RKO (cell line): ENCODE results near the gene GID8.
A peak's percentile ranks its signal among the peaks of the same experiment; 100 is the strongest.

Experiments
- DNase-seq: peaks from one replicate; pipeline ENCODE4 v3.0.0-alpha.2; 2016; ENCODE audit warnings: low spot score

The GID8 gene

DNA sequence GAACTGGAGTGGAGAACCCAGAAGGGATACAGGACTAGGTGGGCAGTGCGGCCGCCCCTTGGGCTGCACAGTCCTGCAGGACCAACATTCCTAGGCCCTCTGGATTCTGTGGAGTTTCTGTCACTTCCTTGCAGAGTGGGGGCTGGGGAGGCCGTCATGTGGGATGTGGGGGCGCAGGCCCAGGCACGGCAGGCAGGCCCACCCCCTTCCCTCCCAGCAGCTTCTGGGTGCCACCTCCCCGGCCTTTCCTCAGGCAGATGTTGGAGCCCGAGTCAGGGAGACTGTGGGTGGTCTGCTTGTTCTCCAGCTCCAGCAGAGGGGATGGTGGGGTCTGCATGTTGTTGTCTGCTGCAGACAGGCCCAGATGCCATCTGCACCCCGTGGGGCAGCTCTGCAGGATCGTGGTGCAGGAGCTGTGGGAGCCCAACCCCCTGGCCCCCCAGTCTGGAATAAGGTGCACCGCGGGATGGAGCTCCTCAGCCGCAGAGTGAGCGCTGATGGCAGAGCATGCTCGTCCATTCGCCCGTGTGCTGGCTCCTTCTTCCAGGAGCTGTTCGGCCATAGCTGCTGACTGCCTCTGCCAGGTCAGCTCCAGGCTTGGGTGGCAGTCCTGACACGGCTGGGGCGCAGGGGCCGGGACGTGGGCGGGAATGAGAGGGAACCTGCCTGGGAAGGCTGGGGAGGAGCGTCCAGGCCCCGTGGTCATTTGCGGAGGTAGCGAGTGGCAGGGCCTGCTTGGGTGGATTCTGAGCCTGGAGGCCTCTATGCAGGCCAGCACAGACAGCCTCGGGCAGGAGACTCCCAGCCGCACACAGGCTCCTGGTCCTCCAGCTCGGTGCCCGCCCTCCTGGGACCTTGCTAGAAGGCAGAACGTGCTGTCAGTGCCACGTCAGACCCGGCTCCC, 32.6 kb downstream of the GID8 start:
- DNase-seq = no peak

DNA sequence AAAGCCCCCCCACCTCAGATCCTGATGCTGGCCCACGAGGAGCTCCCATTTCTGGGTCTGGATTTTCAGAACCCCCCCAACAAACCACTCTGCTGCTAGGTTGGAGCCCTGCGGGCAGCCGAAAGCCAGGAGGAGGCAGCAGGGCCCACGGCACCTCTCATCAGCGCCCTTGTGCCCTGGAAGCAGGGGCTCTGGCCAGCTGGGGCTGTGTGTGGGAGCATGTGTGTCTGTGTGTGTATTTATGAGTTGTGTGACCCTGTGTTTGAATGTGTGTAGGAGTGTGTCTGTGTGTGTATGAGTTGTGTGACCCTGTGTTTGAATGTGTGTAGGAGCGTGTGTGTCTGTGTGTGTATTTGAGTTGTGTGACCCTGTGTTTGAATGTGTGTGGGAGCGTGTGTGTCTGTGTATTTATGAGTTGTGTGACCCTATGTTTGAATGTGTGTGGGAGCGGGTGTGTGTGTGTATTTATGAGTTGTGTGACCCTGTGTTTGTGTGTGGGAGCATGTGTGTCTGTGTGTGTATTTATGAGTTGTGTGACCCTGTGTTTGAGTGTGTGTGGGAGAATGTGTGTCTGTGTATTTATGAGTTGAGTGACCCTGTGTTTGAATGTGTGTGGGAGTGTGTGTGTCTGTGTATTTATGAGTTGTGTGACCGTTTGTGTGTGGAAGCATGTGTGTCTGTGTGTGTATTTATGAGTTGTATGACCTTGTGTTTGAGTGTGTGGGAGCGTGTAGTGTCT, 33.4 kb downstream of the GID8 start:
- DNase-seq = no peak

DNA sequence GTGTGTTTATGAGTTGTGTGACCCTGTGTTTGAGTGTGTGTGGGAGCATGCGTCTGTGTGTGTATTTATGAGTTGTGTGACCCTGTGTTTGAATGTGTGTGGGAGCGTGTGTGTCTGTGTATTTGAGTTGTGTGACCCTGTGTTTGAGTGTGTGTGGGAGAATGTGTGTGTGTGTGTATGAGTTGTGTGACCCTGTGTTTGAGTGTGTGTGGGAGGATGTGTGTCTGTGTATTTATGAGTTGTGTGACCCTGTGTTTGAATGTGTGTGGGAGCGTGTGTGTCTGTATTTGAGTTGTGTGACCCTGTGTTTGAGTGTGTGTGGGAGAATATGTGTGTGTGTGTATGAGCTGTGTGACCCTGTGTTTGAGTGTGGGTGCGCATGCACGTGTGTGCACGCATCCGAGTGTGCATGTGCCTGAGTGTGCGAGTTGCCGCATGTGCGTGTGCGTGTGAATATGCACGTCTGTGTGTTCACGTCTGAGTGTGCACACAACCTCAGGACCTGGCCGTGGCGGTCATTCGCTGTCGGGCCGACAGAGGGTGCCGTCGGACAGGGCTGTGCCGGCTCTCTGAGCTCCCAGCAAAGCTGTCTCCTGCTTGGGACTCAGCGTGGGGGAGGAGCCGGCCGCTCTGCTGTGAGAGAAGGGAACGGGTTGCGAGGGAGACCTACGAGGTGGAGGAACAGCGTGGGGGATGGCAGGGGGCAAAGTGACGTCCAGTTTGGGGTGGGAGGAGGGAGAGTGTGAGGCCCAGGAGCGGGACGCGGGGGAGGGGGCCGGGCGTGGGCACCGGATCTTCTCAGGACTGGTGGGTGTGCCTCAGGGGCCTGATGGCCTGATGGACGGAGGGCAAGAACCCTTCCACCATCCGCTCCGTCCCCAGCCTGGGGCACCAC, 34.2 kb downstream of the GID8 start:
- peak; percentile 89 for DNase-seq

DNA sequence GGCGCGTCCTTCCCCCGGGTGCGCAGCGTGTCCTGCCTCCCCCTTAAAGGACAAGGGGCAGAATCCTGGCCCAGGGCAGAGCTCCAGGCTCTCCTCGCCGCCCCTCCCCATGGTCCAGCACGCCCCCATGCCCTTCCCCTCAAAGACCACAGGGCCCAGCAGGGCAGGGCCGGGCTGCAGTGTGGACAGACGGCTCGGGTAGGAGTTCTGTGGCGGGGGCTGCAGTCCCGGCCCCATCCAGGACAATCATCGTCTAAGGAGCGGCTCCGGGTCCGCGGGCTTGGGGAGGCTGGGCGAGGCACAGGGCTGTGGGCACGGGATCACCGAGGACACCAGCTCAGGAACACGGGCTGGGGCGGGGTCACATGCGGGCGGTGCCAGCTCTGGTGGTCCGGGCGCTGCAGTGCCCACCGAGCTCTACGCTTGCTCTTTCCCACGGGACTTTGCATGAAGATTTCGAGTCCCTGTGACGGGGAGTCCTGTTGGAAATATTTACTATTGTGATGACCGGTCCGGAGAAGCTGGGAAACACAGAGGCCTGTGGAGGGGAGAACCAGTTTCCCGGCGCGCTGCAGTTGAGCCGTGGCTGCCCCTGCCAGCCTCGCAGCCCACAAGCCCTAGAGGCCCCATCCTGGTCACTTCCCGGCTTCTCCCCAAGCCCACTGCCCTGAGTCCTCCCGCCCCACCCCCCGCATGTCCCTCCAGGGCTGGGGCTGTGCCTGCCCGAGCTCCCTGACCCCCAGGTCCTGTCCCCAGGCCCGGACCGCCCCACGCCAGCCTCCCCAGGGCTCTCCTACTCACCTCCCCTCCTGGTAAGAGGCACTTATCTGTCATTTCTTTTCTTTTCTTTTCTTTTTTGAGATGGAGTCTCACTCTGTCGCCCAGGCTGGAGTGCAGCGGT, 35.1 kb downstream of the GID8 start:
- no peak for DNase-seq

DNA sequence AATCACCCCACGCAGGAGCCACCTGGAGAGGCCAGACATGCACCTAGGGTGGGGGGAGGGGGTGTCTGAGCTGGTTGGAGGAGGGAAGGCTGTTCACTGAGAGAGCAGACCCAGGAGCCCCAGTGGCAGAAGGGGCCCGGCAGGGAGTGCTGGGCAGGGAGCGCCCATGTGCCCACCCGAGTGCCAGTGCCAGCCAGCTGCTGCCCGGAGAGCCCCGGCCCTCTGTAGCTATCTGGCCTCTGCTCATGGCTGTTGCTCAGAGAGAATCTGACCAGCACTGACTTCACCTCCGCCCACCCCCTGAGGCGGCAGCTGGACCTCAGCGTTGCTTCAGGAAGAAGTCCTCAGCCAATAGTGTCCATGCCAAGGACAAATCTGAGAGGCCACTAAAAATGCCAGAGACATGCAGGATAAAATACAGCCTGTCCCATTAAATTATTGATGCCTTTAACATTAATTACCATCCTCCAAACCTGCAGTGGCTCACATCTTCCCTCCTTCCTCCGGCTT, 37.4 kb downstream of the GID8 start:
- no peak for DNase-seq

DNA sequence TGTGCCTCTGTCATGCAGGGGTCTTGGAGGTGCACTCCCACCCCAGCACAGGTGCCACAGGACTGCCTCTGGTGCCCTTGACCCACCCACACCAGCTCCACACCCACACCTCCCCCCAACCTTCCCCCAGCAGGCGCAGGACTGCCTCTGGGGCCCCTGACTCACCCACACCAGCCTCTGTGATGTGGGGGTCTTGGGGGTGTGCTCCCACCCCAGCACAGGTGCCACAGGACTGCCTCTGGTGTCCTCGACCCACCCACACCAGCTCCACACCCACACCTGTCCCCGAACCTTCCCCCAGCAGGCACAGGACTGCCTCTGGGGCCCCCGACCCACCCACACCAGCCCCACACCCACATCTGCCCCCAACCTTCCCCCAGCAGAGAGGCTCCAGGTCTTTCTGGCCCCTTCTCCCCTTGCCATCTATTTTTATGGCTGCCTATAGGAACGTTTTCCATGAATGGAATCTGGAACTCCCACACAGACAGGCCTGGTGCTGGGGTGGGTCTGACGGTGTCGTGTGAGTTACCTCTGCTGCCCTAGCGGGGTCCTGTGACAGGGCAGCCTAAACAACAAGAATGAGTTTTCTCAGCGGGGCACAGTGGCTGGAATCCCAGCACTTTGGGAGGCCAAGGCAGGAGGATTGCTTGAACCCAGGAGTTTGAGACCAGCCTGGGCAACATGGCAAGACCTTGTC, 38.0 kb downstream of the GID8 start:
- no peak for DNase-seq

DNA sequence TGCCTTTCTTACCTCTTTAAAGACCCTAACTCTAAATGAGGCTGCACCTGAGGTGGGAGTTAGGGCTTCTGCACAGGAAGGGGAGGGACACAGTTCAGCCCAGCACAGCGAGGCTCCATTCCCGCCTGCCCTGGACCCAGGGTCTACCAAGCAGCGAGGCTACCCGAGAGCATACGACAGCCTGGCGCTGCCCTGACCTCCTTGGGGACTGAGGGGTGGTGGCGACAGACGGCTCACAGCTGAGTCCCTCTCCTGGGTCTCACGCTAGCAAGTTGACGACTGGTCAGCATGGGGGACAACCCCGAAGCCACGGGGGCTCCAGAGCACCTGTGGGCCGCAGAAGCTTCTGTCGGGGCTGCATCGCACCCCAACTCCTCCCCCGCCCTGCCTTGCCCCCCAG, 38.9 kb downstream of the GID8 start:
- DNase-seq = no peak

DNA sequence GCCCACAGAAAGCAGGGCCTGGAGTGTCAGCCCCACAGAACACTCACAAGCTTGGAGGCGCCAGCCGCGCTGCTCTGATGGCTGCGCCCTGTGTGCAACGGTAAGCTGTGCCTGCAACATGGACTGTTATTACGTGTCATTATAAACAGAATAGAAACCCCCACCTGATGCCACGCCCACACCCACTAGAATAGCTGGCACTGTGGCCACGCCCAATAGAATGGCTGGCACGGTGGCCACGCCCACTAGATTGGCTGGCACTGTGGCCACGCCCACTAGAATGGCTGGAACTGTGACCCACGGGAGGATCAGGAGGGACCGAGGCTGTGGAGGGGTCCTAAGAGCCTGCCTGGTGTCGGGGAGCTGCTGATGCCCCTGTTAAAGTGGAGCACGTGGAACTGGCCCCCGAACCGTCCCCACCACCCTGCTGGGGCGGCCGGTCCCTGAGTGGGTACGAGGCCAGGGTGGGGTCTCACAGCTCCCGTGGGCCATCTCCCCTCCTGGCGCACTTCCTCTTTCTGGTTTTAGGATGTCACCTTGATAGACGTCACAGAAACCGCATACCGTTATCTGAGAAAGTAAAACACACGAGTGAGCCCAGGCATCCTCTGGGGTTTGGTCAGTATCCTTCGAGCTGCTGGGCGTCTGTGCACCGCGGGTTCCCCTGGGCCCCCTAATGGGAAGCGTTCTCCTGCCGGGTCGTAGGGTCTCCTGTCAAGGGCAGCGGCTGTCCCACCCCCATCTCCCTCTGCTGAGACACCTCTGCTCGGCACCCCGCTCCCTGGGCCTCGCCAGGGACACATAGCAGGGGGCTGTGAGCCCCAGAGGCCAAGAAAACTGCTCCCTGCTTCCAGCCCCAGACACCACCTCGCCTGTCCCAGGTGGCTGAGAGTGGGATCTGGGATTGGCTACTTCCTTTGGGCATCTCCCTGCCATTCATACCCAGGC, 39.9 kb downstream of the GID8 start:
- no peak for DNase-seq

DNA sequence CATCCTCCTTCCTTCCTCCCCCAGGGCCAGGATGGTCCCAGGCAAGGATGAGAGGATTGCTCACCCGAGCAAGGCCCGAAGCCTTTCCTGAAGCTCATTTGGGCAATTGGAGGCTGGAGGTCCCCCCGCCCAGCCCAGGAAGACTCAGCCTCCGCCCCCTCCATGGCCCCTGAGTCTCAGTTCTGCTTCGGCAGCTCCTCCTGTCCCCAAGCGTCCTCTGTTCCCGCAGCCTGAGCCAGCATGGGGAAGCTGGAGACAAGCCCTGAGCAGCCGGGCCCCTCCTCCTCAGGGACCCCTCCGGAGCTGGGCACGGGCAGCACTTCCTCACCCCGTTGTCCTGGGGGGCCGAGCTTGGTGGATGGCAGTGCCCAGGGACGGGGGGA, 40.6 kb downstream of the GID8 start:
- no peak for DNase-seq

DNA sequence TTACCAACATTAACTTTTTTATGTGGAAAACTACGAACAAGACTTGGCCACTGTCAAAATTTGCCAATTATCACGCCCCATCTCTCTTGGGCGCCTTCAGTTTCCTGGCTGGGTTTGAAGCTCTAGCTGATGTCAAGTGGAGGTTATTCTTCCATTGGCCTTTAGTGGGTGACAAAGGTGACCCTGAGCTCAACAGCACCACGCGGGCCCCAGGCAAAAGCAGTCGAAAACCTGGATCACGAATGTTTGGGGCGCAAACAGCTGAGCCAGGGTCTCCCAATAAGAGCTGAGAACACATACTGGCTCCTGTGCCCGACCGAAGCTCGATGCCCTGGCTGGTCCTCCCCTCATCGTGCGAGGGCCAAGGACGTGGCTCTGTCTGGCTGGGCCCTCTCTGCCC, 41.4 kb downstream of the GID8 start:
- DNase-seq = no peak

DNA sequence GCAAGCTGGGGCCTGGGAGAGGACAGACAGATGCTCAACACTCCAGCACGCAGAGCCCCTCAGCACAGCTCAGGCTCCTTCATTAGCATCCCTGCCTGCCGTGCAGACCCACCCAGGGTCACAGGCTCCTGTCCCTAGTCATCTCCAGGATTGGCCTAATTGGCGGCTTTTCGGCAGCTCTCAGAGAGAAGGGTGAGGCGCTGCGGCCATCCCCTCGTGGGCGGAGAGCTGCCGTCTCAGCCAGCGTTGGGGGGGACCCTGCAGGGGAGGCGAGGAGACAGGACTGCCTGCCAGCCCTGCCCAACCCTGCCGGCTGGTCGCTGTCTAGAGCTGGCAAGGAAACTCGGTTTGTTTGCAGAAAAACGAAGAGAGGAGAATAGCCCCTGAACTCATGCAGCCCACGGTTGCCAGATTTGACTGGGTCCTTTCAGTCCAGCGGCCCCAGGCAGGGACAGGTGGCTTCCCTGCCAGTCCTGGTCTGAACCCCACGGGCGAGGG, 42.0 kb downstream of the GID8 start:
- no peak for DNase-seq

DNA sequence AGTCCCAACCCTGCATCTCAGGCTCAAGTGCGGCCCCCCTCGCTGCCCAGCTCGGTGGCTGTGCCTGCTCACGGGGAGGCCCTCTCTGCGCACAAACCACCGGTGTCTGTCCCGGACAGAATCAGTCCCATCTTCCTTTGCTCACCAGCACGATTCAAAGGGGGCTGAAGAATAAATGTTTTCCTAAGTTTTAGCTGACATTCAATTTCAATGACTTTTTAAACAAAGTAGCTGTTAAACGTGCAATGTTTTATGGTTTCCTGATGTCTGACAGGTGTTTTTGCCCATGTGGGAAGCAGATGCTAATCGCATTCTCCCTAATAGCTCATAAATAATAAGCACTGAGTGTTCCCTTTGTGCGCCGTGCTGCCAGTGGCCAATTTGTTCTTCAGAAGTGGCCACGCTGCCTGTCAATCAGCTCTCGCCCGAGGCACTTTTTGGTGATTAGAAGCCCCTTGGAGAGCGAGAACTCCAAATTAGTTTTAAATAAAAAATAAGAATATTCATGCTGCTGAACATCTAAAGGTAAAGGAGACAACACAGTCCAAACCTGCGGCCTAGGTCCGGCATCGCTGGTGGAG, 42.5 kb downstream of the GID8 start:
- DNase-seq = no peak

DNA sequence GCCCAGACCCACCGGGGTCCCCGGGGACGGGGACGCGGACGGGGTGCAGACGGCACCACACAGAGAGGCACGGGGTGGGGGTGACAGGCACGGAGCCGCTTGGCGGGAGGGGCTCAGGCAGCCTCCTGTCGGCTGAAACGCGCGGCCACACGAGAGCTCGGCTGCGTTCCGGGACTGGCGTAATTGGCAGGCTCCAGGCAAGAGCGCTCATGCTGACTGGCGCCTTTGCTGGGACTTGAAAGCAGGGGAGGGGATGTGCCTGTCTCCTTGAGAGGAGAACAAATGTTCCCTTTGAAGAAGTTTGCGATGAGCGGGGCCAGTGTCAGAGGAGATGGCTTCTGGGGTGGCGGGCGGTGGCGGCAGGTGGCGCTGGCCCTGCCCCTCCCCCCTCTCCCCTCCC, 43.0 kb downstream of the GID8 start:
- DNase-seq = no peak

DNA sequence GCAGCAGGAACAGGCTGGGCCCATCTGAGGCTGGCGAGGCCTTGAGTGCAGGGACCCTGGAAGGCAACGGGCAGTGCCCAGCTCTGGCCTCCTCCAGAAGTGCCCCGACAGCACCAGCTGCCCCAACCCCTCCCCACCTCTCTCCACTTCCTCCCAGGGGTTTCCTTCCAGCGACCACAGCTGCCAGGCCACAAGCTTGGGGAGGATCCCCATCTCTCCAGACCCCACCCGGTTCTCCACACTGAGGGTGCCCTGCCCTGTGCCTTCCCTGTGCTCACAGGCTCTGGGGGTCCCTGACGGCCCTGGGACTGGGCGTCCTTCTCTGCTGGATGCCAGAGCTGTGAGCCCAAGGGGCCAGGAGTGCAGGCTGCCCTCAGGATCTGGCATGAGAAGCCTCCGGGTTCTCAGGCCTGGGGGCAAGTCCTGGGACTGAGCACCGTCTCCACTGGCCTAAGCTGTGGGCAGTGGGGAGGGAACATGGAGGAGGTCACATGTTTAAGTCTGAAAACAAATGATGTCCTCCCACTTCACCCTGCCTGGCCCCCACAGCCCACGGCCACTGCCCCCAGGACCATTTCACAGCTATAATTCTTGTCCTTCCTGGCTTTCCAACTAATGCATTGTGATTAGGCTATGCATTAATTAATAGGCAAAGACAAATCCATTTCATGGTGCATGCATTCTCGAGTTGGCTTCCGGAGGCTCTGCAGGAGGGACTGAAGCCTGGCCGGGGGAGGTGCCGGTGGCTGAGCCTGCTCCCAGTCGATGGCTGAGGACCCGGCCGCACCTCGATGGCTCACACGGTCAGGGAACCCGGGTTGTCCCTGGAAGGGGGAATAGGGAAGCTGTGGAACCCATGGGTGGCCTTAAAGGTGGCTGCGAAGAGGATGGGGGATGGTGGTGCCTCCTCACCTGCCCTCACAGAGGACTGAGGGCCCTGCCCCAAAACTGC, 44.5 kb downstream of the GID8 start:
- DNase-seq = no peak

DNA sequence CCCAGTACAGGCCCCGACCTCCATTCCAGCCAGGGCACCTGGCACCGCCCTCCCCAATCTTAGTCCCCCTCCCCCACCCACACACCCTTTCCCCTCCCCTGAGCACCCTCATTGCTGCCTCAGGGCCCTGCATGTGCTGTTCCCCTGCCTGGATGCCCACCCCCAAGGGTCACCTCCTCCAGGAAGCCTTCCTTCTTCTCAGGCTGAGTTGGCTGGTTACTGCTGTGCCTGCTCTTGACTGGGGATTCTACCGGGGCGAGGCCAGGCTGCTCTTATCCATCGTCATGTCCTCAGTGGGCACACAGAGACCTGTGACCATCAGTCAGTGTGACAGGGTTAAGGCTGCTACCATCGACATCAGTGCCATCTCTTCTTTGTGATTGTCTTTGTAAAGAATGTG, 45.3 kb downstream of the GID8 start:
- DNase-seq = no peak

DNA sequence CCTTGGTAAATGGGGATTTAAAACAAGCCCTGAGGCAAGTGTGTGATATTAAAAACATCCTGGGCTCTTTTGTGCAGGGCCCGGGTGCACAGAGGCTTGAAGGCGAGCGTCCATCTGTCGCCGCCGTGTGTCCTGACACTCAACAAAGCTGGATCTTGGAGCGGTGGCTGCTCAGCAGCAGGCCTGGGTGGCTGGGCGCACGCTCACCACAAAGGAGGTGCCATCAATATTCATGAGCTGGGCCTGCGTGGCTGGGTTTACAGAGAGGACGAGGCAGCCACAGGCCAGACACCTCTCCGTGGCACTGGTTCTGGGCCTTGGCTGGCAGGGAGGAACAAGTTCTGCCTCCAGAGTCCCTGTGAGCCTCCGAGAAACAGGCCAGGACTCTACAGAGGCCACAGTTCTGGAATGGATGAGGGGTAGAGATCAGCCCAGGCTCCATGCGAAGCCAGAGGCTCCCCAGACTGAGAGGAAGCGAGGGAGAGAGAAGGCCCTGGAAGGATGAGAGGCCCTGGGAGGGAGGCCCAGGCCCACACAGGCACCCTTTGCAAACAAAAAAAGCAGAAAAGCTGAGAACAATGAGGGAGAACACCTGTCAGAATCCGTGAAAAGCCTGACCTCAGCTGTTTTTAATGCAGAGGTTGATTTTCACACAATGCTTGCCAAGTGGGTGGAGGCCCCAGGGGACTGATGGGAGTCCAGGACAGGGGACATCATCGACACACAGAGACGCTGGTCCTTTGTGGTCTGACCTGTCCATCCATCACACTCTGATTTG, 46.9 kb downstream of the GID8 start:
- DNase-seq = no peak

DNA sequence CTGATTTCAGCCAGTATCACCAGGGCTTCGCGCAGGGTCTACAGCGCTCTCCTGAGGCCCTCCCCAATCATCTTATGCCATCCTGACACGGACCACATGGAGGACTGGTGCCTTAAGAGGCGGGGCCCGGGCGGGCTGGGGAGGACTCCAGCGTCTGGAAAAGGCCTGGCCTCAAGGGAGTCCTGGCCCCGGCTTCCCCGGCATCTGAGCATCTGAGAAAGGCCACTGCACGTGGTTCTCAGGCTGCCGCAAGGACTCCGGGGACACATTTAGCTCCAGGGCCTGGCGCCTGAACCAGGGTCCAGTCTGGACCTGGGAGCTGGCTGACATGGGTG, 47.5 kb downstream of the GID8 start:
- no peak for DNase-seq
